ENCODE data around the gene GRAMD2A. TPM values are rescaled to one million over a fixed set of nuclear protein-coding genes. Genes with fewer than 3 reads are reported as not detected.

GRAMD2A gene
- total and polyA plus RNA-seq, 10 of the 15 experiments (the other 5 are each of a cell fraction or from before 2014, with no cell fraction given): 0.02 to 0.35 TPM; not detected in 8

DNA sequence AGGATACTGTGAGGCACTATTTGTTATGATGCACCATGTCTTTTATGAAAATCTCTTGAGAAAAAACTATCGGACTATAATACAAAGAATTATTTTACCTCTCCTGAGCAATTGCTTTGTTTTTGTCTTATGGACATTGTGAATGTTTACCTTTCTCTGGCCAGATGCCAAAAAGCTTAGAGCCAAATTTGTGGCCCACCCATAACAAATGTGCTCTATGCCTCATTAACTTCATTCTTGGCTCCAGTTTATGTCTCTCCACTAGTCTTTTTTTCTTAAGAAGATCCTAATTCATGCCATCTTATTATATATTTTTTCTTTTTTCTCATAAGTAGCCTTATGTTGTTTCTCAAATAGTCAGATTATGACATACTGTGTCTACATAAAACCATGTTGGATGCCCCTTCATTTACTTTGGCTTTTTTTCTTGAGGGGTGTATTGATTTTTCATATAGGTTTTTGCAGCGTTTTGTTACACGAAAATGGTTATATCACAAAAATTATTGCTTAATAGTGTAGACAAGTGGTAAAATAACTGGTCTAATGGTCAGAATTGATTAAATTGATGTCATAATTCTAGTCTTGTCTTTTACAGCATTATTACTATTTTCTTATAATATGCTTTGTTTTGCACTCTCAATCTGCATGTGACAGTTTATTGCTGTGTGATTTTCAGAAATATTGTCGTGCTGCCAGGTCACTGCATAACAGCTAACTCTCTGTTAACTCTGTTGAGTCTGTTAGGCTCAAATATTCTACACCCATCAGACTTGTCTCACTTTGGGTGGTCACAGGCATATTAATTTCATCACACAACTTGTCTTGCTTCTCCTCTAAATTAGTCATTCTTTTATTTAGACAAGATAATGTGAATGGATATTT is 61.2 kb downstream of the GRAMD2A start:
- SMC1A ChIA-PET (ENCODE audit: uncharacterized antibody, unreplicated experiment): interaction anchor here (0.8 kb wide), 1 partner anchor 10 kb away, joined by 3 read pairs; no protein-coding TSS in a partner anchor
- Histone ChIP-seq H3K4me1 (ENCODE audit: control insufficient read depth, insufficient read depth, low read length) (peaks cover 14% of the 10 kb centered on the region), H3K27ac (ENCODE audit: control insufficient read depth, insufficient read depth) (no peak overlapping the region), H4K20me1 (ENCODE audit: control insufficient read depth, insufficient read depth) (no peaks in the 10 kb centered on the region), H3K4me2 (ENCODE audit: control insufficient read depth, insufficient read depth) (no peak overlapping the region), H3K36me3 (ENCODE audit: control insufficient read depth in 2 of 2, insufficient read depth in 2 of 2, low read length in 1 of 2) (no peaks in the 10 kb centered on the region), H3K79me2 (ENCODE audit: control insufficient read depth, insufficient read depth, low read length) (no peaks in the 10 kb centered on the region), H3K9ac (ENCODE audit: control insufficient read depth, insufficient read depth, low read length) (no peak overlapping the region), H3K27me3 (replicated peaks in 1 of 2; ENCODE audit: control insufficient read depth in 2 of 2, insufficient read depth in 2 of 2, low read length in 1 of 2) (no peaks in the 10 kb centered on the region), H2AFZ (ENCODE audit: control insufficient read depth, low read depth, low read length) (no peak overlapping the region), H3K9me3 (replicated peaks; ENCODE audit: control insufficient read depth, insufficient read depth, low read length) (no peaks in the 10 kb centered on the region), H3K4me3 (no peak overlapping the region)
- in situ Hi-C loops (cut with MboI) (no loop called here), intact Hi-C loops (cut with micrococcal nuclease; ENCODE audit: unreplicated experiment) (no loop called here)
- 94% methylated on average over 4 of the region's 4 CpGs for WGBS (ENCODE audit: insufficient coverage, insufficient replicate concordance, low lambda C conversion rate, missing lambda C conversion rate)
- FAIRE-seq (no peak), DNase-seq (ENCODE audit: low read depth, low spot score) (no peak), ATAC-seq (no peak)
- CTCF ChIA-PET: no interaction called here
- POLR2A ChIA-PET: interaction anchor here (1.0 kb wide), 1 partner anchor 18 kb away, joined by 3 read pairs; the partner anchor contains the start of gene SENP8
- BruUV-seq (replicated peaks): no TSS peak
- RAD21 ChIA-PET (ENCODE audit: unreplicated experiment): no interaction called here
- no peak for TF ChIP-seq BACH1 (IDR thresholded peaks at IDR 0.05; ENCODE audit: borderline replicate concordance)
- TF ChIP-seq TARDBP (IDR thresholded peaks at IDR 0.05; ENCODE audit: borderline replicate concordance): no peak
- no peak for TF ChIP-seq SREBF1 (IDR thresholded peaks at IDR 0.05; ENCODE audit: low read length)
- TF ChIP-seq, protein P1, sequence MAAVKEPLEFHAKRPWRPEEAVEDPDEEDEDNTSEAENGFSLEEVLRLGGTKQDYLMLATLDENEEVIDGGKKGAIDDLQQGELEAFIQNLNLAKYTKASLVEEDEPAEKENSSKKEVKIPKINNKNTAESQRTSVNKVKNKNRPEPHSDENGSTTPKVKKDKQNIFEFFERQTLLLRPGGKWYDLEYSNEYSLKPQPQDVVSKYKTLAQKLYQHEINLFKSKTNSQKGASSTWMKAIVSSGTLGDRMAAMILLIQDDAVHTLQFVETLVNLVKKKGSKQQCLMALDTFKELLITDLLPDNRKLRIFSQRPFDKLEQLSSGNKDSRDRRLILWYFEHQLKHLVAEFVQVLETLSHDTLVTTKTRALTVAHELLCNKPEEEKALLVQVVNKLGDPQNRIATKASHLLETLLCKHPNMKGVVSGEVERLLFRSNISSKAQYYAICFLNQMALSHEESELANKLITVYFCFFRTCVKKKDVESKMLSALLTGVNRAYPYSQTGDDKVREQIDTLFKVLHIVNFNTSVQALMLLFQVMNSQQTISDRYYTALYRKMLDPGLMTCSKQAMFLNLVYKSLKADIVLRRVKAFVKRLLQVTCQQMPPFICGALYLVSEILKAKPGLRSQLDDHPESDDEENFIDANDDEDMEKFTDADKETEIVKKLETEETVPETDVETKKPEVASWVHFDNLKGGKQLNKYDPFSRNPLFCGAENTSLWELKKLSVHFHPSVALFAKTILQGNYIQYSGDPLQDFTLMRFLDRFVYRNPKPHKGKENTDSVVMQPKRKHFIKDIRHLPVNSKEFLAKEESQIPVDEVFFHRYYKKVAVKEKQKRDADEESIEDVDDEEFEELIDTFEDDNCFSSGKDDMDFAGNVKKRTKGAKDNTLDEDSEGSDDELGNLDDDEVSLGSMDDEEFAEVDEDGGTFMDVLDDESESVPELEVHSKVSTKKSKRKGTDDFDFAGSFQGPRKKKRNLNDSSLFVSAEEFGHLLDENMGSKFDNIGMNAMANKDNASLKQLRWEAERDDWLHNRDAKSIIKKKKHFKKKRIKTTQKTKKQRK (IDR thresholded peaks at IDR 0.05; ENCODE audit: low read depth, low read length): no peak
- no peak for TF ChIP-seq SMC3 (IDR thresholded peaks at IDR 0.05; ENCODE audit: borderline replicate concordance, low read length)
- no peak for TF ChIP-seq CHD4 (IDR thresholded peaks at IDR 0.05)
- TF ChIP-seq NRF1 (conservative IDR thresholded peaks at IDR 0.05; ENCODE audit: low read depth, low read length): no peak
- TF ChIP-seq TCF12 (IDR thresholded peaks at IDR 0.05; ENCODE audit: low read depth, low read length): no peak
- no peak for TF ChIP-seq CBFB (IDR thresholded peaks at IDR 0.05; ENCODE audit: low read depth)
- TF ChIP-seq, protein P2, sequence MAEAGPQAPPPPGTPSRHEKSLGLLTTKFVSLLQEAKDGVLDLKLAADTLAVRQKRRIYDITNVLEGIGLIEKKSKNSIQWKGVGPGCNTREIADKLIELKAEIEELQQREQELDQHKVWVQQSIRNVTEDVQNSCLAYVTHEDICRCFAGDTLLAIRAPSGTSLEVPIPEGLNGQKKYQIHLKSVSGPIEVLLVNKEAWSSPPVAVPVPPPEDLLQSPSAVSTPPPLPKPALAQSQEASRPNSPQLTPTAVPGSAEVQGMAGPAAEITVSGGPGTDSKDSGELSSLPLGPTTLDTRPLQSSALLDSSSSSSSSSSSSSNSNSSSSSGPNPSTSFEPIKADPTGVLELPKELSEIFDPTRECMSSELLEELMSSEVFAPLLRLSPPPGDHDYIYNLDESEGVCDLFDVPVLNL (IDR thresholded peaks at IDR 0.05; ENCODE audit: low read depth, low read length): no peak
- no peak for TF ChIP-seq NFXL1 (IDR thresholded peaks at IDR 0.05; ENCODE audit: borderline replicate concordance)
- TF ChIP-seq, protein P3, sequence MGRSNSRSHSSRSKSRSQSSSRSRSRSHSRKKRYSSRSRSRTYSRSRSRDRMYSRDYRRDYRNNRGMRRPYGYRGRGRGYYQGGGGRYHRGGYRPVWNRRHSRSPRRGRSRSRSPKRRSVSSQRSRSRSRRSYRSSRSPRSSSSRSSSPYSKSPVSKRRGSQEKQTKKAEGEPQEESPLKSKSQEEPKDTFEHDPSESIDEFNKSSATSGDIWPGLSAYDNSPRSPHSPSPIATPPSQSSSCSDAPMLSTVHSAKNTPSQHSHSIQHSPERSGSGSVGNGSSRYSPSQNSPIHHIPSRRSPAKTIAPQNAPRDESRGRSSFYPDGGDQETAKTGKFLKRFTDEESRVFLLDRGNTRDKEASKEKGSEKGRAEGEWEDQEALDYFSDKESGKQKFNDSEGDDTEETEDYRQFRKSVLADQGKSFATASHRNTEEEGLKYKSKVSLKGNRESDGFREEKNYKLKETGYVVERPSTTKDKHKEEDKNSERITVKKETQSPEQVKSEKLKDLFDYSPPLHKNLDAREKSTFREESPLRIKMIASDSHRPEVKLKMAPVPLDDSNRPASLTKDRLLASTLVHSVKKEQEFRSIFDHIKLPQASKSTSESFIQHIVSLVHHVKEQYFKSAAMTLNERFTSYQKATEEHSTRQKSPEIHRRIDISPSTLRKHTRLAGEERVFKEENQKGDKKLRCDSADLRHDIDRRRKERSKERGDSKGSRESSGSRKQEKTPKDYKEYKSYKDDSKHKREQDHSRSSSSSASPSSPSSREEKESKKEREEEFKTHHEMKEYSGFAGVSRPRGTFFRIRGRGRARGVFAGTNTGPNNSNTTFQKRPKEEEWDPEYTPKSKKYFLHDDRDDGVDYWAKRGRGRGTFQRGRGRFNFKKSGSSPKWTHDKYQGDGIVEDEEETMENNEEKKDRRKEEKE (IDR thresholded peaks at IDR 0.05): no peak
- TF ChIP-seq, protein P4, sequence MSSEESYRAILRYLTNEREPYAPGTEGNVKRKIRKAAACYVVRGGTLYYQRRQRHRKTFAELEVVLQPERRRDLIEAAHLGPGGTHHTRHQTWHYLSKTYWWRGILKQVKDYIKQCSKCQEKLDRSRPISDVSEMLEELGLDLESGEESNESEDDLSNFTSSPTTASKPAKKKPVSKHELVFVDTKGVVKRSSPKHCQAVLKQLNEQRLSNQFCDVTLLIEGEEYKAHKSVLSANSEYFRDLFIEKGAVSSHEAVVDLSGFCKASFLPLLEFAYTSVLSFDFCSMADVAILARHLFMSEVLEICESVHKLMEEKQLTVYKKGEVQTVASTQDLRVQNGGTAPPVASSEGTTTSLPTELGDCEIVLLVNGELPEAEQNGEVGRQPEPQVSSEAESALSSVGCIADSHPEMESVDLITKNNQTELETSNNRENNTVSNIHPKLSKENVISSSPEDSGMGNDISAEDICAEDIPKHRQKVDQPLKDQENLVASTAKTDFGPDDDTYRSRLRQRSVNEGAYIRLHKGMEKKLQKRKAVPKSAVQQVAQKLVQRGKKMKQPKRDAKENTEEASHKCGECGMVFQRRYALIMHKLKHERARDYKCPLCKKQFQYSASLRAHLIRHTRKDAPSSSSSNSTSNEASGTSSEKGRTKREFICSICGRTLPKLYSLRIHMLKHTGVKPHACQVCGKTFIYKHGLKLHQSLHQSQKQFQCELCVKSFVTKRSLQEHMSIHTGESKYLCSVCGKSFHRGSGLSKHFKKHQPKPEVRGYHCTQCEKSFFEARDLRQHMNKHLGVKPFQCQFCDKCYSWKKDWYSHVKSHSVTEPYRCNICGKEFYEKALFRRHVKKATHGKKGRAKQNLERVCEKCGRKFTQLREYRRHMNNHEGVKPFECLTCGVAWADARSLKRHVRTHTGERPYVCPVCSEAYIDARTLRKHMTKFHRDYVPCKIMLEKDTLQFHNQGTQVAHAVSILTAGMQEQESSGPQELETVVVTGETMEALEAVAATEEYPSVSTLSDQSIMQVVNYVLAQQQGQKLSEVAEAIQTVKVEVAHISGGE (CRISPR knock-in tag; IDR thresholded peaks at IDR 0.05): no peak
